Hair follicle dermal papilla cell (primary cell): ENCODE data around the gene CCDC191. TPM values are rescaled to one million over a fixed set of nuclear protein-coding genes. Genes with fewer than 3 reads are reported as not detected.

Experiments used
- total RNA-seq: library from RNA; depleted of rRNA; stranded (reverse); fragments of >200 nt; gene quantifications from 2 replicates; pipeline ENCODE4 v1.2.3, GENCODE V29; 2012

The CCDC191 gene, protein sequence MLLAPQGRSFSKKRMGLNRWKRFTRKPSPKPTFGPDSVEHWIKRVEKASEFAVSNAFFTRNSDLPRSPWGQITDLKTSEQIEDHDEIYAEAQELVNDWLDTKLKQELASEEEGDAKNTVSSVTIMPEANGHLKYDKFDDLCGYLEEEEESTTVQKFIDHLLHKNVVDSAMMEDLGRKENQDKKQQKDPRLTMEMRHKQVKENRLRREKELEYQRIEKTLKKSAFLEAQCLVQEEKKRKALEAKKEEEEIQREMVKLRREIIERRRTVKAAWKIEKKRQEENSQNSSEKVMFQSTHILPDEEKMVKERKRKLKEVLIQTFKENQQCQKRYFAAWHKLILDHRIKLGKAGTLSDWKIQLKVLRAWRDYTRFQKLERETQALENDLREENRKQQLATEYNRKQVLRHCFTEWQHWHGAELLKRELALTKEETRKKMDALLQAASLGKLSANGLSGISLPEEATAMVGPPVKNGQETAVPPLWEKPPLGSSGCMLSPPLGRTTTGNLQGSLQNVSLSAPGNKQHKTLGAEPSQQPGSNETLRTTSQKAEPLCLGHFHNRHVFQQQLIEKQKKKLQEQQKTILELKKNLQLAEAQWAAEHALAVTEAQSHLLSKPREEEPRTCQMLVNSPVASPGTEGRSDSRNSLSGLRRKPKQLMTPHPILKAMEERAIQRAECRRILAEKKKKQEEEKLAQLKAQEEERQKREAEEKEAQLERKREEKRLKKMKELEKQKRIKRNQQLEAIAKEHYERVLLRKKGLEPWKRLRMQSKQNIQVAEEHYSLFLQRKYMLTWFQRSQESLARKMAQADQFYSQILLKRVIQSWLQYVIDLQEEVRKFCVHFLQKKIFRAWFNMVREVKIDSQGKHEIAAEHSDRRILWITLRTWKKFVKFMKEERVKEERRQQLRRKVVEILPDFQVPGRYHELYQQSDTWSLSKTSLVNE
- 3.6 TPM in 2 replicates for total RNA-seq

GRCh38 chr3:114056130-114057010, at the start of gene CCDC191, which contains the start of gene QTRT2:
Gene CCDC191, minus strand, starts transcription at chr3:114056526. Its CDS starts 60 bp downstream, at chr3:114056466.
Gene QTRT2, plus strand, starts transcription at chr3:114056737. Its CDS starts 8,521 bp downstream, at chr3:114065258.

GRCh38 chr3:113947372-113948014, 108.8 kb downstream of the CCDC191 start, which contains the start of gene ZDHHC23:
Gene ZDHHC23, plus strand, starts transcription at chr3:113948013. Its CDS starts 790 bp downstream, at chr3:113948803.

Other genes starting within 250 kb of the CCDC191 start
- 1.7 and 2.4 TPM in 2 replicates for gene GRAMD1C, start 217.7 kb downstream of the CCDC191 start, total RNA-seq
- gene ZDHHC23, start 108.5 kb downstream of the CCDC191 start, total RNA-seq, result 0.97 and 2.3 TPM in 2 replicates
- 12.0 and 14.9 TPM in 2 replicates for gene QTRT2, start 211 bp upstream of the CCDC191 start, total RNA-seq
- gene DRD3, start 122.5 kb upstream of the CCDC191 start, total RNA-seq, result not detected in 2 replicates
- gene ZNF80, start 181.1 kb upstream of the CCDC191 start, total RNA-seq, result not detected in 2 replicates
- not detected in 2 replicates for gene TIGIT, start 237.5 kb upstream of the CCDC191 start, total RNA-seq